SK-N-SH (cell line): ENCODE data around the gene KRTAP12-4.

Source experiments
- CTCF ChIP-seq: fragments of 200-600 bp; sonication (generic); IDR thresholded peaks from 2 replicates; pipeline ENCODE4 v1.6.1; 2017; ENCODE audit warnings: antibody characterized with exemption, mild to moderate bottlenecking, moderate library complexity
- EP300 ChIP-seq, 2 experiments: IDR thresholded peaks; 2 replicates each; pipeline versions ENCODE4 v1.4.0 to v1.6.1; 2012; ENCODE audit warnings: borderline replicate concordance in 1 of 2, low read depth in 1 of 2, low read length in 1 of 2
- EZH2phosphoT487 ChIP-seq: fragments of 200-600 bp; sonication (generic); IDR thresholded peaks from 2 replicates; pipeline ENCODE4 v1.6.1; 2017; ENCODE audit warnings: low read depth, mixed run types, mild to moderate bottlenecking, antibody characterized with exemption, moderate library complexity, borderline replicate concordance
- FOXM1 ChIP-seq: IDR thresholded peaks from 2 replicates; pipeline ENCODE4 v1.4.0; 2012; ENCODE audit warnings: low read depth, mild to moderate bottlenecking
- NFIC ChIP-seq: IDR thresholded peaks from 2 replicates; pipeline ENCODE4 v1.4.0; 2012; ENCODE audit warnings: borderline replicate concordance
- POLR2AphosphoS5 ChIP-seq: IDR thresholded peaks from 2 replicates; pipeline ENCODE4 v1.6.1; 2012; ENCODE audit warnings: low read depth, low read length
- REST ChIP-seq: IDR thresholded peaks from 2 replicates; pipeline ENCODE4 v1.6.1; 2012; ENCODE audit warnings: mild to moderate bottlenecking, low read depth, low read length, moderate library complexity
- SMC3 ChIP-seq: IDR thresholded peaks from 2 replicates; pipeline ENCODE4 v1.6.1; 2012; ENCODE audit warnings: low read depth, low read length, improper control_type of control experiment
- TAF1 ChIP-seq: IDR thresholded peaks from 2 replicates; pipeline ENCODE4 v1.6.1; 2012; ENCODE audit warnings: low read depth, mild to moderate bottlenecking, low read length, moderate library complexity, borderline replicate concordance
- TCF12 ChIP-seq: IDR thresholded peaks from 2 replicates; pipeline ENCODE4 v1.4.0; 2012
- USF1 ChIP-seq: IDR thresholded peaks from 2 replicates; pipeline ENCODE4 v1.4.0; 2012; ENCODE audit warnings: low read depth, borderline replicate concordance
- YY1 ChIP-seq: IDR thresholded peaks from 2 replicates; pipeline ENCODE4 v1.4.0; 2012; ENCODE audit warnings: low read depth, mild to moderate bottlenecking
- ZBTB33 ChIP-seq: IDR thresholded peaks from 2 replicates; pipeline ENCODE4 v1.4.0; 2012; ENCODE audit warnings: low read depth, borderline replicate concordance
- TF ChIP-seq, protein P1 (sequence below): IDR thresholded peaks from 2 replicates; pipeline ENCODE4; 2012

GRCh38 chr21:44700101-44701022 is 45.9 kb upstream of the KRTAP12-4 start:
- TF ChIP-seq CTCF (no peak), EZH2phosphoT487 (no peak), FOXM1 (no peak), USF1 (no peak), ZBTB33 (no peak), TAF1 (no peak), EP300 (IDR thresholded peaks at IDR 0.05; ENCODE audit: borderline replicate concordance in 1 of 2, low read depth in 1 of 2, low read length in 1 of 2) (no peak), POLR2AphosphoS5 (no peak), YY1 (no peak), TCF12 (no peak), REST (no peak), SMC3 (no peak), NFIC (no peak)
- TF ChIP-seq, protein P1, sequence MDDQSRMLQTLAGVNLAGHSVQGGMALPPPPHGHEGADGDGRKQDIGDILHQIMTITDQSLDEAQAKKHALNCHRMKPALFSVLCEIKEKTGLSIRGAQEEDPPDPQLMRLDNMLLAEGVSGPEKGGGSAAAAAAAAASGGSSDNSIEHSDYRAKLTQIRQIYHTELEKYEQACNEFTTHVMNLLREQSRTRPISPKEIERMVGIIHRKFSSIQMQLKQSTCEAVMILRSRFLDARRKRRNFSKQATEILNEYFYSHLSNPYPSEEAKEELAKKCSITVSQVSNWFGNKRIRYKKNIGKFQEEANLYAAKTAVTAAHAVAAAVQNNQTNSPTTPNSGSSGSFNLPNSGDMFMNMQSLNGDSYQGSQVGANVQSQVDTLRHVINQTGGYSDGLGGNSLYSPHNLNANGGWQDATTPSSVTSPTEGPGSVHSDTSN = no peak
